Upper lobe of right lung (tissue), 1 donor: ENCODE results near the gene LIN7B. TPM values are rescaled to one million over a fixed set of nuclear protein-coding genes. Genes with fewer than 3 reads are reported as not detected.

Source experiments
- ATAC-seq: fragments of 200-7000 bp; cut with Tn5 transposase; one replicate; pipeline ENCODE4 v1.9.1; 2020; ENCODE audit warnings: mild to moderate bottlenecking, moderate library complexity
- DNase-seq: peaks from one replicate; pipeline ENCODE4 v3.0.0-alpha.2; 2020
- H3K27ac ChIP-seq: fragments of 200-600 bp; one replicate; pipeline ENCODE4 v1.8.0; 2022
- H3K27me3 ChIP-seq: fragments of 200-600 bp; one replicate; pipeline ENCODE4 v1.8.0; 2022; ENCODE audit warnings: mild to moderate bottlenecking
- H3K36me3 ChIP-seq: fragments of 200-600 bp; one replicate; pipeline ENCODE4 v1.8.0; 2022
- H3K4me1 ChIP-seq: fragments of 200-600 bp; one replicate; pipeline ENCODE4 v1.8.0; 2022
- H3K4me3 ChIP-seq: fragments of 200-600 bp; one replicate; pipeline ENCODE4 v1.8.0; 2022; ENCODE audit warnings: mild to moderate bottlenecking
- H3K9me3 ChIP-seq: fragments of 200-600 bp; one replicate; pipeline ENCODE4 v1.8.0; 2022
- intact Hi-C: fragments of 100-400 bp; cut with DNase I; formaldehyde crosslinking; loops from one replicate; pipeline ENCODE4 v1.11.0; 2022
- total RNA-seq: library from RNA; stranded (reverse); fragmentation: NEBNext Ultra II Directional; extraction: Animal tissue kit (Norgen Biotek cat#: 25700); gene quantifications from one replicate; pipeline ENCODE4 v1.2.1, GENCODE V29; 2021
- TF ChIP-seq, protein P1 (sequence below): fragments of 200-600 bp; IDR thresholded peaks from one replicate; pipeline ENCODE4 v1.8.0; 2022; ENCODE audit warnings: antibody characterized with exemption
- donor health status: DM: no; HTN: yes; CAD: no; lungs with severe emphysema.

Gene LIN7B
- total RNA-seq, 1 donor from 2014 or later = 12.2 TPM

DNA sequence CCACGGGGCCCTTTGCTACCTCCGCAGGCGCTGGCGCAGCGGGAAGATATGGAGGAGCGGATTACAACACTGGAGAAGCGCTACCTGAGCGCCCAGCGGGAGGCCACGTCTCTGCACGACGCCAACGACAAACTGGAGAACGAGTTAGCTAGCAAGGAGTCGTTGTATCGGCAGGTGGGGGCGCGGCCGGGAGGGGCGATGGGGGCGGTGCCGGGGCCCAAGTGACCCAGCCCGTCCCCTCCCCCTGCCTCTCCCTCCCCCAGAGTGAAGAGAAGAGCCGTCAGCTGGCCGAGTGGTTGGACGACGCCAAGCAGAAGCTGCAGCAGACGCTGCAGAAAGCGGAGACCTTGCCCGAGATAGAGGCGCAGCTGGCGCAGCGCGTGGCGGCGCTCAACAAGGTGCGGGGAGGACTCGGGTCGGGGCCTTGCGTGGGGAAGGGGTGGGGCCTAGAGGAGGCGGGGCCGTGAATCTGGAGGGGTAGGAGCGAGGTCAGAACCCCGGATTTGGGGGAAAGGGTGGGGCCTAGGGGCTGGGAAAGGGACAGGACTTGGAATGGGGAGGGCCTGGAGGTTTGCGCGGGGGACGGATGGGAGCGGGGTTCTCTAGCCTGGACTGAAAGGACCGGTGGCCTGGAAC lies 18.9 kb downstream of the LIN7B start:
- Histone ChIP-seq H3K9me3 (no peaks in the 10 kb centered on the region), H3K27me3 (no peaks in the 10 kb centered on the region), H3K4me3 (peak overlapping the region; percentile 36), H3K36me3 (no peaks in the 10 kb centered on the region), H3K27ac (no peak overlapping the region), H3K4me1 (peaks cover 15% of the 10 kb centered on the region)
- DNase-seq (peak; percentile 79), ATAC-seq (peak; percentile 51)
- TF ChIP-seq, protein P1, sequence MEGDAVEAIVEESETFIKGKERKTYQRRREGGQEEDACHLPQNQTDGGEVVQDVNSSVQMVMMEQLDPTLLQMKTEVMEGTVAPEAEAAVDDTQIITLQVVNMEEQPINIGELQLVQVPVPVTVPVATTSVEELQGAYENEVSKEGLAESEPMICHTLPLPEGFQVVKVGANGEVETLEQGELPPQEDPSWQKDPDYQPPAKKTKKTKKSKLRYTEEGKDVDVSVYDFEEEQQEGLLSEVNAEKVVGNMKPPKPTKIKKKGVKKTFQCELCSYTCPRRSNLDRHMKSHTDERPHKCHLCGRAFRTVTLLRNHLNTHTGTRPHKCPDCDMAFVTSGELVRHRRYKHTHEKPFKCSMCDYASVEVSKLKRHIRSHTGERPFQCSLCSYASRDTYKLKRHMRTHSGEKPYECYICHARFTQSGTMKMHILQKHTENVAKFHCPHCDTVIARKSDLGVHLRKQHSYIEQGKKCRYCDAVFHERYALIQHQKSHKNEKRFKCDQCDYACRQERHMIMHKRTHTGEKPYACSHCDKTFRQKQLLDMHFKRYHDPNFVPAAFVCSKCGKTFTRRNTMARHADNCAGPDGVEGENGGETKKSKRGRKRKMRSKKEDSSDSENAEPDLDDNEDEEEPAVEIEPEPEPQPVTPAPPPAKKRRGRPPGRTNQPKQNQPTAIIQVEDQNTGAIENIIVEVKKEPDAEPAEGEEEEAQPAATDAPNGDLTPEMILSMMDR = no peak
- intact Hi-C loops = no loop called here

- Histone ChIP-seq H3K27ac (no peak overlapping the region), H3K36me3 (no peaks in the 10 kb centered on the region), H3K4me1 (peaks cover 10% of the 10 kb centered on the region), H3K27me3 (no peaks in the 10 kb centered on the region), H3K4me3 (peak overlapping the region; percentile 36), H3K9me3 (no peaks in the 10 kb centered on the region)
- intact Hi-C loops = no loop called here
- ATAC-seq (peak; percentile 86), DNase-seq (peak; percentile 91)
- TF ChIP-seq, protein P1 = peak; percentile 7
Observed at GRCh38 chr19:49133621-49134454, 19.7 kb downstream of the LIN7B start.

DNA sequence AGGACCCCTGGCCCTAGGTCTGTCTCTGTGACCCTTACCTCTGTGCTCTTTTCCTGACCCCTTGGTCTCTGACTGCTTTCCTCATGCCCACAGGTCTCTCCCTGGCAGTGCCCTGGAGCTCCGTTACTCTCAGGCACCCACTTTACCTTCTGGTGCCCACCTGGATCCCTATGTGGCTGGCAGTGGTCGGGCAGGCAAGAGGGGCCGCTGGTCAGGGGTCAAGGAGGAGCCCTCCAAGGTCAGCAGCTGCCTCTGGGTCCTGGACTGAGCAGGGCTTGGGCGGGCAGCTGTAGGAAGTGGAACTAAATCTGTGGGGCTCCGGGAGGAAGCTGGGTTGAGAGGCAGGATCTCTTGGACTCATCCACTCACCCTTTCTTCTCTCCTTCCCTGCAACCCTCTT lies 21.5 kb downstream of the LIN7B start:
- DNase-seq (no peak), ATAC-seq (no peak)
- TF ChIP-seq, protein P1 = no peak
- intact Hi-C loops = no loop called here
- peaks cover 10% of the 10 kb centered on the region for H3K4me1 ChIP-seq
- no peaks in the 10 kb centered on the region for H3K9me3 ChIP-seq
- H3K27ac ChIP-seq = no peak overlapping the region
- no peaks in the 10 kb centered on the region for H3K27me3 ChIP-seq
- no peak overlapping the region for H3K4me3 ChIP-seq
- H3K36me3 ChIP-seq = no peaks in the 10 kb centered on the region

DNA sequence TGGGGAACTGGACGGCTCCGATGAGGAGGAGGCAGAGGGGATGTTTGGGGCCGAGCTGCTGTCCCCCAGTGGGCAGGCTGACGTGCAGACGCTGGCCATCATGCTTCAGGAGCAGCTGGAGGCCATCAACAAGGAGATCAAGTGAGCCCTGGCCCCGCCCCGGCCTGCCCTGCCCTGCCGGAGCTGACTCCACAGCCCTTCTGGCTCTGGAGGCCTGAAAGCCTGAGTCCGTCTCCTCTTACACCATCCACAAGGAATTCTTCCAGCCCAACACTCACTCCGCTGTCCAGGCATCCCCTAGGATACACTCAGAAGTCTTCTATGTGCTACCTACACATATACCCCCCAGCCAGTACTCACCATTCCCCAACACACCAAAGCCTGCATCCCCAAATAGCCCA lies 22.6 kb downstream of the LIN7B start:
- H3K4me1 ChIP-seq = peaks cover 10% of the 10 kb centered on the region
- no peak for DNase-seq
- peak; percentile 1 for ATAC-seq
- intact Hi-C loops = no loop called here
- no peak overlapping the region for H3K4me3 ChIP-seq
- H3K9me3 ChIP-seq = no peaks in the 10 kb centered on the region
- TF ChIP-seq, protein P1 = no peak
- H3K27me3 ChIP-seq = no peaks in the 10 kb centered on the region
- H3K36me3 ChIP-seq = no peaks in the 10 kb centered on the region
- H3K27ac ChIP-seq = peak overlapping the region; percentile 24

DNA sequence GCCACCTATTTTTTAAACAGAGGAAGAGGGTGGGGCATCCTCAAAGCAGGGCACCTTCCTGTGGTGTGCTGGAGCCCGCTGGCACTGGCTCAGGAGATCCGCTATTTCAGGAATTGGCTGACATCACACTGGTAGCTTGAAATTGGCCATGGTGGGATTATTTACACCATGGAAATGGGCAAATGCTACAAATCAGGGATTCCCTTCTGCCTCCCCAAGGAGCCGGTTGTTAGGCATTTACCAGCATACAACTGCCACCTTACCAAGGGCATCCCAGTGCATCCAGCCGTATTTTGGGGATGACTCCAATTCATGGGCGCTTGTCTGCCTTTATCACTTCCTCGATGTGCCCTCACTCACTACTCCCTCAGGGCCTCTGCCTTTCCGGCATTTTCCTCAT lies 26.8 kb downstream of the LIN7B start:
- H3K36me3 ChIP-seq = no peaks in the 10 kb centered on the region
- ATAC-seq (no peak), DNase-seq (no peak)
- H3K4me1 ChIP-seq = peaks cover 9% of the 10 kb centered on the region
- H3K4me3 ChIP-seq = no peak overlapping the region
- no peak overlapping the region for H3K27ac ChIP-seq
- H3K27me3 ChIP-seq = no peaks in the 10 kb centered on the region
- intact Hi-C loops = loop anchor here (10.0 kb wide), 1 partner anchor 46 kb away; no protein-coding TSS in a partner anchor
- TF ChIP-seq, protein P1 = no peak
- no peaks in the 10 kb centered on the region for H3K9me3 ChIP-seq
